DND-41 (cell line): ENCODE measurements around the gene CCDC137.

Experiments
- ATAC-seq: fragments of 200-7000 bp; cut with Tn5 transposase; 3 replicates; pipeline ENCODE4 v1.9.1; 2021; ENCODE audit warnings: low read depth; ENCODE audit not compliant: insufficient read depth
- DNase-seq: peaks from one replicate; pipeline ENCODE4 v3.0.0-alpha.2; 2020
- H2AFZ ChIP-seq: 2 replicates; pipeline ENCODE4 v1.6.0; 2012; ENCODE audit warnings: low read depth, low read length
- H3K27ac ChIP-seq: 2 replicates; pipeline ENCODE4 v1.5.1; 2012; ENCODE audit warnings: low read length, inconsistent platforms
- H3K27me3 ChIP-seq: fragments of 200-600 bp; sonication (generic); 2 replicates; pipeline ENCODE4 v1.6.0; 2012; ENCODE audit warnings: low read length, mild to moderate bottlenecking, inconsistent platforms; ENCODE audit not compliant: insufficient read depth, poor library complexity
- H3K36me3 ChIP-seq: 2 replicates; pipeline ENCODE4 v1.5.1; 2012; ENCODE audit warnings: low read length, inconsistent platforms; ENCODE audit not compliant: insufficient read depth
- H3K4me1 ChIP-seq: 2 replicates; pipeline ENCODE4 v1.5.1; 2012; ENCODE audit warnings: mild to moderate bottlenecking, low read length; ENCODE audit not compliant: insufficient read depth
- H3K4me2 ChIP-seq: 2 replicates; pipeline ENCODE4 v1.6.0; 2012; ENCODE audit warnings: mild to moderate bottlenecking, moderate library complexity, low read length, inconsistent platforms; ENCODE audit not compliant: insufficient read depth
- H3K4me3 ChIP-seq, 2 experiments: fragments of 200-600 bp in 1 of 2; shearing (Covaris generic) in 1 of 2; 2 replicates each; pipeline ENCODE4 v1.5.1; 2012 to 2016; ENCODE audit warnings: inconsistent platforms in 2 of 2, low read length in 2 of 2, mild to moderate bottlenecking in 2 of 2, low read depth in 1 of 2, moderate library complexity in 1 of 2
- H3K79me2 ChIP-seq: 2 replicates; pipeline ENCODE4 v1.6.0; 2012; ENCODE audit warnings: low read length, inconsistent platforms; ENCODE audit not compliant: insufficient read depth
- H3K9ac ChIP-seq: 2 replicates; pipeline ENCODE4 v1.6.0; 2012; ENCODE audit warnings: low read depth, mild to moderate bottlenecking, inconsistent platforms, low read length, moderate library complexity
- H3K9me3 ChIP-seq: 2 replicates; pipeline ENCODE4 v1.5.1; 2012; ENCODE audit warnings: low read length, moderate library complexity, mild to moderate bottlenecking, inconsistent platforms; ENCODE audit not compliant: insufficient read depth, severe bottlenecking
- H4K20me1 ChIP-seq: 2 replicates; pipeline ENCODE4 v1.6.0; 2012; ENCODE audit warnings: low read length; ENCODE audit not compliant: insufficient read depth
- CTCF ChIP-seq: IDR thresholded peaks from 2 replicates; pipeline ENCODE4 v1.5.1; 2012; ENCODE audit warnings: borderline replicate concordance, low read length, moderate library complexity, mild to moderate bottlenecking; ENCODE audit not compliant: poor library complexity, severe bottlenecking; ENCODE audit errors: extremely low read depth
- EZH2 ChIP-seq: IDR thresholded peaks from 3 replicates; pipeline ENCODE4 v1.6.1; 2012; ENCODE audit warnings: borderline replicate concordance, low read depth, mild to moderate bottlenecking, moderate library complexity, low read length, inconsistent platforms; ENCODE audit not compliant: severe bottlenecking

The CCDC137 gene

GRCh38 chr17:81660441-81660840, 6.1 kb upstream of the CCDC137 start:
- H3K9ac ChIP-seq, result no peak overlapping the region

GRCh38 chr17:81662002-81662401, 4.5 kb upstream of the CCDC137 start:
- H3K4me1 ChIP-seq, result peaks cover 15% of the 10 kb centered on the region
- no peaks in the 10 kb centered on the region for H3K27me3 ChIP-seq
- H3K4me3 ChIP-seq, result no peak overlapping the region
- DNase-seq (no peak), ATAC-seq (no peak)
- H2AFZ ChIP-seq, result no peak overlapping the region
- H3K9me3 ChIP-seq, result no peaks in the 10 kb centered on the region
- TF ChIP-seq EZH2, result no peak
- TF ChIP-seq CTCF, result no peak
- H3K4me2 ChIP-seq, result no peak overlapping the region
- H3K36me3 ChIP-seq, result peaks cover 22% of the 10 kb centered on the region
- no peaks in the 10 kb centered on the region for H4K20me1 ChIP-seq
- H3K9ac ChIP-seq, result no peak overlapping the region
- H3K79me2 ChIP-seq, result peaks cover 20% of the 10 kb centered on the region
- no peak overlapping the region for H3K27ac ChIP-seq

More at GRCh38 chr17:81660441-81660840, 6.1 kb upstream of the CCDC137 start:
- Histone ChIP-seq H3K4me3 (no peak overlapping the region), H3K27me3 (no peaks in the 10 kb centered on the region), H3K4me2 (no peak overlapping the region), H3K36me3 (peaks cover 11% of the 10 kb centered on the region), H2AFZ (no peak overlapping the region), H3K79me2 (peaks cover 5% of the 10 kb centered on the region), H3K4me1 (peaks cover 8% of the 10 kb centered on the region), H3K9me3 (no peaks in the 10 kb centered on the region), H3K27ac (no peak overlapping the region), H4K20me1 (no peaks in the 10 kb centered on the region)
- TF ChIP-seq EZH2 (no peak), CTCF (no peak)
- DNase-seq (no peak), ATAC-seq (no peak)

GRCh38 chr17:81664051-81664470, 2.5 kb upstream of the CCDC137 start:
- peaks cover 39% of the 10 kb centered on the region for H3K79me2 ChIP-seq
- H3K4me2 ChIP-seq, result no peak overlapping the region
- no peak overlapping the region for H2AFZ ChIP-seq
- TF ChIP-seq EZH2, result no peak
- TF ChIP-seq CTCF, result no peak
- no peaks in the 10 kb centered on the region for H3K27me3 ChIP-seq
- ATAC-seq (no peak), DNase-seq (no peak)
- H3K4me1 ChIP-seq, result peaks cover 31% of the 10 kb centered on the region
- H3K4me3 ChIP-seq, result no peak overlapping the region
- no peak overlapping the region for H3K9ac ChIP-seq
- H3K9me3 ChIP-seq, result no peaks in the 10 kb centered on the region
- no peaks in the 10 kb centered on the region for H4K20me1 ChIP-seq
- H3K27ac ChIP-seq, result no peak overlapping the region
- H3K36me3 ChIP-seq, result peaks cover 37% of the 10 kb centered on the region
